Right lobe of liver (tissue), 4 donors: ENCODE measurements around the gene EFNA5.

Experiments
- CTCF ChIP-seq, 4 donors: fragments of 200-600 bp in 3 of 4; fragments of 450-650 bp in 1 of 4; IDR thresholded peaks; one replicate each; pipeline versions ENCODE4 v1.5.1 to v1.8.0; 2016 to 2022; ENCODE audit warnings: antibody characterized with exemption in 4 of 4, mild to moderate bottlenecking in 2 of 4
- POLR2A ChIP-seq: fragments of 450-650 bp; IDR thresholded peaks from one replicate; pipeline ENCODE4 v1.6.1; 2017; ENCODE audit warnings: antibody characterized with exemption, mild to moderate bottlenecking
- donor health status: DM: no; HTN: no; CAD: no.
- donor health status: DM: no; HTN: no; CAD: no.
- donor health status: DM: no; HTN: yes; CAD: no.

- TF ChIP-seq CTCF (IDR thresholded peaks at IDR 0.05), result no peak
- no peak for TF ChIP-seq POLR2A
These were observed at the start of gene EFNA5 for GRCh38 chr5:107670932-107671741.
